NCI-H345 (cell line): ENCODE results near the gene HOXC11.

Source experiments
- DNase-seq: peaks from one replicate; lab custom pipeline; 2025; lab: John Stamatoyannopoulos, UW

The HOXC11 gene

GRCh38 chr12:53956914-53957536 lies 15.9 kb upstream of the HOXC11 start:
- no peak for DNase-seq

DNA sequence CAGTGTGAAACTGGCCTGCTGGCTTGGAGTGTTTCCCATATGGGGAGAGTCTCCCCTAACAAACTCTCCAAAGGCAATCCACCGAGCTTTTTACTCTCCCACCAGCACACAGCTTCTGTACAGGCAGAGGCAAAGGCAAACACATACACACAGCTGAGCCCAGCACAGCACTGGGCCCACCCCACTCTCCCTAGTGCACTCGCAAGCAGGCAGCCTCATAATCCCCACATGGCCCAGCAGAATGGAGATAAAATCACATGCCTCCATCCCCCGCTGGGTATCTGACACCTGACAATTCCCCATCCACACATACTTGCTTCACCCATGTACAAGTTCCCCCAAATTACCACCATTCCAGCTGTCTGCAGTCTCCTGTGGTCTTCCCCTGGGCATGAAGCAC lies 14.8 kb upstream of the HOXC11 start:
- no peak for DNase-seq

- no peak for DNase-seq
Measured at GRCh38 chr12:53959314-53959713, 13.6 kb upstream of the HOXC11 start.

DNA sequence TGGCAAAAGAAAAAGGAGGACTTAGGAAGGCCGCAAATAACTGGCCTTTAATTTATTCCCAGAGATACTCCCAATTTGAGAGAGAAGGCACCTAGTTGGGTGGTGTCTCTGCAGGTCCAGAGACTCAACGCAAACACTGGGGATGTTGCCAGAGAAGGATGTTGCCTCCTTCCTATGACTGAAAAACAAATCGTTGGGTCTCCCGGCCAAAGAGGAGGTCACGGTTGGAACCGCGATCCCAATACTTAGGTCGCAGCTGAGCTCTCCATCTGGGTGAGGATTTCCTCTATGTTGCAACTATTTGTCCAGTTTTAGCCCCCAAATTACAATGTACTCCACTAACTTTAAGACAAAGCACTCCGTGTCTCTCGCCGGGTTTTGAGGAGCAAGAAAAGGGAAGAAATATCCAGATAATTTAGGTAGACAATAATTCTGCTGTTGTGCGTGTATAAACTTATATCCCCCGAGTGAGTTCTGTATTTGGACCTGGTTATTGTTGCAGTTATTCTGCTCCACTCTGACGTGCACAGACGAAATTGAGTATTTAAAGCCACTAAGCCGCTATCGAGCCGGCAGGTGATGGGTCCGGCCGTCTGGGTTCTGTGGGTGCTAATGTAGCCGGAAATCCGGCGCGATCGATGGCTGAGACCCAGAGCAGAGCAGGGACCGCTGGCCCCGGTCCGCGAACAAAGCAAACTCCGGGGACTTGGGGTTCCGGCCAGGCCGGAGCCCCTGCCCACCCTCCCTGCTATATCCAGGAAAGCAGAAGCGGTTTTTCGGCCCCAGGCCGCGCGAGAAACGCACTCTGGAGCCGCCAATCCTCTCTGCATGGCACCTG lies 12.5 kb upstream of the HOXC11 start:
- no peak for DNase-seq

- no peak for DNase-seq
Measured at GRCh38 chr12:53961025-53961761, 11.7 kb upstream of the HOXC11 start.

DNA sequence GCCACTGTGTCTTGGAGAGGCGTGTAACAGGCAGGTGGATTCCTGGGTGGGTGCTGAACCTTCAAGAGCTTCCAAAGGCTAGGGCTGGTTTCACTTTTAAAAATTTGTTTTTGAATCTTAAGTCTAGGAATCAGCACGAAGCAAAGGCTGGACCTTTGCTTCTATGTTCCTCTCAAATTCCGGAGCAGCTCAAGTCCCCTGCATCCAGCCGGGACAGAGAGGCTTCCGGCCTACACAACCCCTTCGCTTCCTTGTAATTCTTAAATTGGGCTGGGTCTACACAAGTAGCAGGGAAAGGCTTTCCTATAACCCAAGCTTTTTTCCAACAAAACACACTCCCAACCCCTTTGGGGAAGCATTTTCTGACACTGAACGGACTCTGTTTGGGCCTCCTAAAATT lies 9.9 kb upstream of the HOXC11 start:
- DNase-seq = no peak

DNA sequence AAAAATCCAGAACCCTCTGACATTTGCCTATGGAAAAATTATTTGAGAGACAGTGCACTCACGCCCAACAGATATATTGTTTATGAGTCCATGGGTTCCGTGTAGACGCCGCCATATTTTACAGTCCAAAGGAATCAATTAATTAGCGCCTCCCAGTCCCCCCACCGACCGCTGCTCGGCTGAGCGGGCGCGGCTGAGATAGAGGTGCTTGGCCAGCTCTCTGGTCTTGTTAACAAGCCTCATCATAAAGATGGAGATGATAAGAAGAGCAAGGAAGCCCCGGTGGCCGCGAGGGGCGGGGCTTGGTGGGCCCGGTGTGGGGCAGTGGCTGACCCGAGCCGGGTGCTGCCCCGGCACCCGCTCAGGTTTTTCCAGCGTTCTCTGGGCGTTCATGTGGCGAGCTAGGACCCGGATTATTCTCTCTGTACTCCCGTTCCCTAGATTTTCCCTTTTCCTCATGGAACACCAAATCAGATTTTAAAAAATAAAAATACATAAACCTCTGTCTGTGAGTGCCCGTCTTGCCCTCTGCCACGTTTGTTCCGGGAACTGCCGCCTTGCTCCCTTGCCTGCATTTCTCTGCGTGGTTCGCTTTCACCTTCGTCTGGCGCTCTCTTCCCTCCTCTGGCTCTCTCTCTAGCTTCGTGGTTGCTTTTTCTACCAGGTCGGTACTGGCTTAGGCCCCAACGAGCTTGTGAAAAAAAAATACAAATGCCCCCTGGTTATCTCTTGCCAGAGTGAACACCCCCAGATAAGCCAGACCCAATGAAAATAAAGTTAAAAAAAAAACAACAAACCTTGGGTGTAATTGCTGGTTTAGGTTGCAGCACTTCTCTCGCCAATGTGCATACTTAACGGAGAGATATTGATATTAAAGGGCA lies 9.3 kb upstream of the HOXC11 start:
- DNase-seq = no peak

- DNase-seq = no peak
Measured at GRCh38 chr12:53964315-53964713, 8.6 kb upstream of the HOXC11 start.

GRCh38 chr12:53965281-53966084 lies 7.4 kb upstream of the HOXC11 start:
- no peak for DNase-seq

GRCh38 chr12:53966085-53966384 lies 6.9 kb upstream of the HOXC11 start:
- DNase-seq = no peak

DNA sequence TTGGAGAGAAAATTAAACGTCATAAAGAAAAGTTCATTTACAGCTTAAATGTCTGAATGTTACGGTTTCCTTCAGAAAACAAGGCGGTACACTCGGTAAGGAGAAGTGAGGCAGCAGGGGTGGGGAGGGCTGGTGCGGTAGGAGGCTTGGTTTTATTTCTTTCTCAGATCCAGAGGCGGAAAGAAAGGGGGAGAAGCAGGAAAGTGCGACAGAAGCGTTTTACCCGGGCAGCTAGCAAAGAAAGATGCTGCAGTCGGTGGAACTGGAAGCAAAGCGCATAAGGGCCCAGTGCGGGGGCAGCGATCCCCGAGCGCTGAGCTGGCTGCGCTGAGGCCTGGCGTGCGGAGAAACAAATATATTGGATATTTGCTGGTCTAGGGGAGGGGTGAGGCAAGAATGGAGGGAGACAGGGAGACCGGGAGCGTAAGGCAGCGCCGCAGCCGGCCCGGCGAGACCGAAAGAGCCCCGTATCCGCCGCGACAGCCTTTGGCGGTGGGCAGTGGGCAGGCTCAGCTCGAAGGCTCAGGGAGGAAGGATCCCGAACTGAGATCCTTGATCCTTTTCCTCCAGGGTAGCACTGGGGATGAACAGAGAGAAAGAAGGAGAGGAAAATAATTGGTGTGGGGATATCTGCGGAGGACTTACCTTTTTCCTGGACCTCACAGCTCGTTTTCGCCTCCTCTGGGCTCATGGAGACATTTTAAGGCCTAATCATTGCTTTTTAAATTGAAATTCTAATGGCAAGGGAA lies 6.4 kb upstream of the HOXC11 start:
- DNase-seq = no peak

GRCh38 chr12:53967421-53967925 lies 5.5 kb upstream of the HOXC11 start:
- no peak for DNase-seq

- no peak for DNase-seq
Measured at GRCh38 chr12:53968214-53969127, 4.5 kb upstream of the HOXC11 start.

DNA sequence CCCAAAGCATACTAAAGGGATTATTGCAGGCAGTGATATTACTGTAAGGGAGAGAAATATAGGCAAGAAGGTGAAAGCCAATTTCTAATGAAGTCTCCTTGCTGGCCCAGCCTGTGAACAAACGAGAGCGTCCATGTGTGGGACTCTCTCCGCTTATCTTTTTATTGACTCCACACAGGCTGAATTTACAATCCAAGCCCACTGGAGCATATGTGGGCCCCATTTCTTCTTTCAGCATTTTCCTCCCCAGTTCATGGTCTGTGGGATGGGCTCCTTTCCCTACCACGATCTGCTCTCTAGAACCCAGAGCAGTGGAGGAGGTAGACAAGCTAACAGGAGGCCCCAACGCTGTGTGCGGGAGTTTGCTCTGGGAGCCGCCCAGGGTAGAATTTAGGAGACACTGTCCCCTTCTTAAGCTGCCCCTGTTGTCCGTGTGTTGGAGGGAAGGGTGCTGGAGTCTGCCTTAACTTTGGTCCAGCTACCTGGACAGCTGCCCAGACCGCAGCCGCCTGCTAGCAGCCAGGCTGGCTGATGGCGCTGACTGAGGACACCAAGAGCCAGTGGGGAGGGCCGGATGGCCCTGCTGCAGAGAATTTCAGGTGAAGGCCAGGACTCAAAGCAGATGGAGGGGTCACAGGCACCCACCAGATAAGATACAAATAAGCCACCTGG lies 3.2 kb upstream of the HOXC11 start:
- no peak for DNase-seq

- no peak for DNase-seq
Measured at GRCh38 chr12:53970451-53970850, 2.5 kb upstream of the HOXC11 start.

- no peak for DNase-seq
Measured at GRCh38 chr12:53971129-53971528, 1.8 kb upstream of the HOXC11 start.

DNA sequence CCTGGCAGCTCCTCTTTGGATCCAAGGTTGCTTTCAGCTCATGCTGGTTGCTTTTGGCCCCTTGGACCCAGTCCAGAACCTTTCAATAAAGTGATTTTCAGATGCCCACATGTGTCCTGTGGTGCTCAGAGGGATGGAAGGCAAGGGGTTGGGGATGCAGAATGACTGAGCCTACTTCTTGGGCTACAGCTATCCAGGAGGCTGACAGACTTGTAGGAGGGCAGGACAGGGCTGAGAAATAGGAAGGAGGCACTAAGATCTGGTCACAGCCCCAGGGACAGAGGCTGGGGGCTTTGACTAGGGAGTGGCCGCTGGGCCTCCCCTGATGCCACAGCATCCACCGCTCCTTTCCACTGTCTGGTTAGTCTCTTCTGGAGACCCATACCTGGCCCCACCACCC lies 1.2 kb upstream of the HOXC11 start:
- DNase-seq = no peak

GRCh38 chr12:53972152-53972702 lies 699 bp upstream of the HOXC11 start:
- DNase-seq = no peak
